Midbrain (tissue), 1 donor: ENCODE results near the gene HOXD10.
A peak's percentile ranks its signal among the peaks of the same experiment; 100 is the strongest.

Experiments
- DNase-seq: peaks from one replicate; lab custom pipeline; 2025; lab: John Stamatoyannopoulos, UW

The HOXD10 gene

DNA sequence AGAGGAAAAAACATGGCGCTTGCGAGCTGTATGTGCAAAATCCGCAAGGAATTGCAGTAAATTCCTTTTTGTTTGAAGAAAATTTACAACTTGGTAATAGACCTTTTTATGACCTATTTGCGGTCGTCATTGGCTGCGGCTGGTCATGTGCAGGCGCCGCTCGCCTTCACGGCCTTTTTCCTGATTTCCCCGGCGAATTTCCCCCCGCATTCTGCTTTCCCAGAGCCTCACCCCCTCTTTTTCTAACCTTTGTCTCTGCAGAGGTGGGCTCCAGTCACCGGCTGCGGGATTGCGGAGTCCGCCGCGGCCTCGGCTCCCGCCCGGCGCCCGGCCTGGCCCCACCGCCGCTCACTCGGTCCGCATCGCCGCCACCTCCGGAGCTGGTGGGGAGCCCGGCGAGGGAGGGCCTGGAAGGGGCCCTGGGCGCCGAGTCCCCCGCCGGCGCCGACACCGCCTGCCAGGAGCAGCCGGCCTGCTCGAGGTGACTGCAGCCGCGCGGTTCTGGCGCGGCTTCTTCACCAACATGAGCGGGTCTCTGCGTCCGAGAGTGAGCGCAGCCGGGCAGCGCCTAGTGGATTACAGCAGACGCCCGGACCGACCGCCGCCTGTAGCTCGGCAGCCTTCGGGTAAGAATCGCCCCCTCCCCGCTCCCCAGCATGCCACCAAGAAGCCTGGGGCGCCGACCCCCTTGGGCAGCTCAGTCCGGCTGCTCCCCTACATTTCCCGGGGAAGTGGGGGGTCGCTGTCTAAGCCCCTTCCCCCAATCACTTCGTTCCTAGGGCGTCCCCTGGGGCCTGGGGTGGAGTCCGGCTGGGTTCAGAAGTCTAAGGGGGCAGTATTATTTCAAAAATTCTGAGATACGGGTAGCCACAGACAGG lies 20.0 kb downstream of the HOXD10 start:
- DNase-seq, result no peak

DNA sequence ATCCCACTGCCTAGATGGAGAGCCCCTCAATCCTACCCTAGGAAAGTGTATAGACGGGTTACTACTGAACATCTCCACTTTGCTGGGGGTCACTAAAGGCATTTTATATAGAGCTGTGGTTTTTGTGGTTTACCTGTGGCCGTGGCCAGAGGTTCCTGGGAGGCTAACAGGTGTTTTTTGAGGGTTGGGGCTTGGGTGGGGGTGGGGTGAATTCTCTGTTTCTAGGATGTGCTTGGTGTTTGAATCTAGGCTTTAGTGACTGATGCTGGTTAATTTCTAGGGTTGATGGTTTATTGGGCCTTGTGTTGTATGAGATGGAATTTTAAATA lies 20.6 kb downstream of the HOXD10 start:
- DNase-seq, result no peak

DNA sequence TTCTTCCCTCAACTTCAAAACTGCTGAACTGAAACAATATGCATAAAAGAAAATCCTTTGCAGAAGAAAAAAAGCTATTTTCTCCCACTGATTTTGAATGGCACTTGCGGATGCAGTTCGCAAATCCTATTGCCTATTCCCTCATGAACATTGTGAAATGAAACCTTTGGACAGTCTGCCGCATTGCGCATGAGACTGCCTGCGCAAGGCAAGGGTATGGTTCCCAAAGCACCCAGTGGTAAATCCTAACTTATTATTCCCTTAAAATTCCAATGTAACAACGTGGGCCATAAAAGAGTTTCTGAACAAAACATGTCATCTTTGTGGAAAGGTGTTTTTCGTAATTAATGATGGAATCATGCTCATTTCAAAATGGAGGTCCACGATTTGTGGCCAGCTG lies 21.3 kb downstream of the HOXD10 start:
- no peak for DNase-seq

DNA sequence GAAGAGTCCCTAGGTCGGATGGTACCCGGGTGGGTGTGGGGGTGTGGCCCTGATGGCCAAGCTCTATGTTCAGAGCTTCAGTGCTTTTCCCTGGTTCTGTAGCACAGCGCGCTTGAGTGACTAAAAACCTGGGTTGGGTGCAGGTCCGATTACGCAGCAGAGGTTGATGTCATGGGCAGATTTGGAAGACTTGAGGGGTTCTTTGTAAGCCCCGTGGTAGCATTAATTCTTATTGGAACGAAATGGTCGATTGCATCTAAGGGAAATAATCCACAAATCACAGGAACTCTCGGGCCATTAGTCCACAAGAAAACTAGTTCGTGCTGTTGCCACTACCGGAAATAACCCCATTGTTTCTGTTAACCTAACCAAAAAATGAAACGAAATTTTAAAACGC lies 21.9 kb downstream of the HOXD10 start:
- DNase-seq, result no peak

DNA sequence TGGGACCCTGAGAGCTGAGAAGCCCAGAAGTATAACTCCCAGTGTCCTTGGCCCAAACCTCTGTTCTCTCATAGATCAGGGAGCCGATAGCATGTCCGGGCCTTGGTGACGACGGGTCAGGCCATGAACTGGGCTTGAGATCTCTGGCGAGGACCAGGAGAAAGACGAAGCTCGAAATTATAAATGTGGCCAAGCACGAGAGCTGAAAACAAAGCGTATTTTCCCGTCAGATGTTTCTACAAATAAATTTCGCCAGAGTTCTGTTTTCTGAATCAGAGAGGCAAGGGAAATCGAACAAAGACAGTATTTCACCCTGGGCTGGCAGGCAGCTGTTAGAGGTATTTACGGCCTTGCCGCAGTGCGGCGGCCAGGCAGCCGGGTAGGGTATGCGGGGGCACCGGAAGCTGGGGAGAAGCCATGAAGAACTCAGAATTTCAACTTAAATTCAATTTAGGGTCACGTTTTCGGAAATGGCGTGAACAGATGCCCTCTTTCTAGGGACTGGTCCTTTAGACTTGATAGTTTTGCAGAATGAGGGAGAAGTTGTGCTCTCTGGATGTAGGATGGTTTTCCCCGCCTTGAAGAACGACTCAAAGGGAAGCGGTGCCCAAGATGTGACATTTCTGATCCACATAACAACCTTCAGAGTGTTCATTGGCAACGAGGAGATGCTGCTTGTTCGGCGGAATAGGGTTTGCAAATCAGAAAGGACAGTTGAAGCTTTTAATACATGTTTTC lies 22.5 kb downstream of the HOXD10 start:
- DNase-seq, result no peak

DNA sequence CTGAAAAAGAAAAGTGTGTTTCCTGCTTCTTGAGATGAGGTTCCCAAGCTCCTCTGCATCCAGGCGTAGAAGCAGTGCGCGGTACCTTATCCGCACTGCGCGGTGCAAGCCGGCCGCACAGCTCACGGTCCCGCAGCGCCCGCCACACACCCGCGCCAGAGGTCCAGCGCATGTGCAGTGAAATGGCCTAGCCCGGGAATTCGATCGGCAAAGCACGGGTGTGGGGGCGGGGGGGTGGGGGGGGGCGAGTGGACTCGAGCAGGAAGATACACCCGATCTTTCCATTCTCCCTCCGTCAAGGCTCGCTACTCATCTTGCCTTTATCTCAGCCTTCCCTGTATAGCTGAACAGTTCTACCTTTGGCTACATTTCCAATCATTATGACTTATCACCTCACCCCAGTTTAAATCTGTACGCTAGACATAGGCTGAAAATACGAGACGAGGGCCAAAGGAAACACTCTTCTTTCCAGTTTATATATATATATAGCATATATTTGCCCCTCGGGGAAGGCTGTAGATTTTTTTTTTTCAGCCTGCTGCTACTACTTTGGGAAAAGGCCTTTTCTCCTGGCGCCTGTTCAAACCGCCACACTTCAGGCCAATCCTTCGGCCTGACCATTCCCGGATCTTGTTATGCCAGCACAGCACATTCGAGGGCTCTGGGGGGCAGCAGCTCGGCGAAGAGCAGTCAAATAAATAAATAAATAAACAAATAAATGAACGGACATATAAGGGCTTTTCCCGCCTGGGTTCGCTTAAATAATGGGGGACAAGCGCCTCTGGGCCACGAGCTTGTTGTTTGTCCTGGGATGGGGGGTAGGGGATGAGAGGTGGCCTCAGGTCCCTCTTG lies 23.3 kb downstream of the HOXD10 start:
- DNase-seq, result no peak

- DNase-seq, result peak; percentile 75
These were observed 24.1 kb downstream of the HOXD10 start for GRCh38 chr2:176140513-176141317.

- no peak for DNase-seq
These were observed 25.7 kb downstream of the HOXD10 start for GRCh38 chr2:176142281-176142680.

DNA sequence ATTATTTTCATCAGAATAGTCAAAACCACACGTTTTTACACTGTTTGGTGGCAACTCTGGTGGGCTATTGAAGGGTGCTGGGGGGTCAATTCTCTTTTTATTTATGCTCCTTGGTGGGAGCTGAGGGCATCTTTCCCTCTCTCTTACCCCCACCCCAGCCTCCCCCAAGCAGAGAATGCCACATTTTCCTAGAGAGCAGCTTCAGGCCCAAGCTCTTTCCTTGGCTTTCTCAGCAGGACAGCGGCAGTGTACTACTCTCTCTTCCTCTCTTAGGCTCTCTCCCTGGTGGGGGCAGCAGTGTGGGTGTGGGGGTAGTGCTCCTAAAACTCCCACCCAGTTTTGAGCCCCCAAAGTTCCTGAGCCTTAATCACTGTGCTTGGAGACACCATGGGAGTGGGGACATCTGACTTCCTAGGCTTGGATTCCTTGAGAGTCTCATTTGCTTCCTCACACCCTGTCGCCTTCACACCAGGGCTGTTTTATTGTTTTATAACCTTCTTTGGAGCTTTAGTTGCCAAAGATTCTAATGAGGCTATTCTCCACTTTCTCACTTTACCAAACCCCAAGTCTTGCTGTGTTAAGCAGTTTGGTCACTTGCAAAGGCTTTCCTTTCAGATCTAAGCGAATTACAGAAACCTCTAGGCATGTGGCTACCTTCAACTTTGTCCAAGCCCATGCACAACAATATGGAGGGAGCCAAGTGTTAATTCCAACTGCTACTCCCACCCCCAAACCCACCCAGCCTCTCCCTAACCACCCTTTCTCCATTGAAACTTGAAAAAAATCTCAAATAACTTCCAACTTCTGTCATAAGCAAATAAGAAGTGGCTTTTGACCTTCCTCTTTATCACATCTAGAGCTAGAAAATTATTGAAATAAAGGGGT lies 28.7 kb downstream of the HOXD10 start:
- DNase-seq, result no peak

DNA sequence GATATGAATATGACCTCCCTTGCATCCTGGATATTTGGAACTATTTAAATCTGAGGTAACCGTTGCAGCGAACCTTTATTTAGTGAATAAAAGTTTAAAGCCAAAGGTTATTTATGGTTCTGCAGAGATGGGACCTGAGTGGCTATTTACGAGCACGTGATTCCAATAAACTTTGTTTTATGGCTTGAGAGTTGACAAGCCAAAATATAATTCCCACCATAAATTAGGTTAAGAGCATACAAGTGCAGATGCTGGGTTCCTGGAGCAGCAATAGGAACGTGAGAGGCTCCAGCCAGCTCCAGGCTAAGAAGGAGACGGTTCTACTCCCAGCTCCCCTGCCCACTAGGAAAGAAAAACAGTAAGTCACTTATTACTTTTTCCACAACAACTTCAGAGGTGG lies 29.5 kb downstream of the HOXD10 start:
- DNase-seq, result no peak

DNA sequence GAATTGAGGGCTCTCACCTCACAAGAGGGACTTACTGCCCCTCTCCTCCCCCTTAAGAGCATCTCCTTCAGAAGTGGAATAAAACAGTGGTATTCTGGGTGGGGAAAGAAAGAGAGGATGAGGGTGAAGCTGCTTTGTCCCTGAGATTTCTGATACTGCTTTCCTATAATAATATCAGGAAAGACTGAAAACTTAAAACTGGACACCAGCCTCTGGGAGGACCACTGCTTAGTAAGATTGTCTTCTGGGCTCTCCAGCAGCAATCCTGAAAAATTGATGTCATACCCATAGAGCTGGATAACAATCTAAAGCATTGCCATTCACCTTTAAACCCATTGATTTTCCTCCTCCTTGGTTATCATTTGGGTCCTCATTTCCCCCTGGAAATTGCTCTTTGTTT lies 30.1 kb downstream of the HOXD10 start:
- no peak for DNase-seq

- no peak for DNase-seq
These were observed 30.7 kb downstream of the HOXD10 start for GRCh38 chr2:176147210-176147799.

DNA sequence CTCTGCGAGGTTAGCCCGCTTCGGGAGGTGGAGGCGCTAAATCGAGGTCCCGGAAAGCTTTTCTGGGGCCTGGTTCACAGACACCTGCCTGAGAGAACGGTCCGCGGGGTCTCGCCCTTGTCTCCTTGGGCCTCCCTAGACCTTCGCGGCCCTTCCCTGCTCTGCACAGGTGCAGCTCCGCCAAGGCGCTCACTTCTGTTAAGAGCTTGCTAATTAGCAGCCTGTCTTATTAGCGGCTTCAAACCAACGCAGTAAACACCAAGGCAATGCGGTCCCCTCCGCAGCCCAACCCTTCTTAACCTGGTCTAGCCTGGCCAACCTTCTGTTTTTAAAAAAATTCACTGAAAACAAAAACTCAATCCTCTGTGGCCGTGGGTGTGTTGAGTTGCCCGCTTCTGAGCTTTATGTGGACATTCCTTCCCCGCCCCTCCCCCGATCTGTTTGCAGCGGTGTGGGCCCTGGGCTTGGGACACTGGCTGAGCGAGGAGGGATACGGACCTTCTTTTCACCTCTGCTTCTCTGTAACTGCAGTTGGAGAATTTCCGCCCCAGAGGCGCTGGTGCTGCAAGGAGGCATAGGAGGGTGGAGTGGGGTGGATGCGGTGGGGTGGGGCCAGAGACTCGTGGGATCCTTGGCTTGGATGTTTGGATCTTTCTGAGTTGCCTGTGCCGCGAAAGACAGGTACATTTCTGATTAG lies 31.4 kb downstream of the HOXD10 start:
- no peak for DNase-seq

GRCh38 chr2:176148751-176149421 lies 32.3 kb downstream of the HOXD10 start:
- DNase-seq, result no peak

DNA sequence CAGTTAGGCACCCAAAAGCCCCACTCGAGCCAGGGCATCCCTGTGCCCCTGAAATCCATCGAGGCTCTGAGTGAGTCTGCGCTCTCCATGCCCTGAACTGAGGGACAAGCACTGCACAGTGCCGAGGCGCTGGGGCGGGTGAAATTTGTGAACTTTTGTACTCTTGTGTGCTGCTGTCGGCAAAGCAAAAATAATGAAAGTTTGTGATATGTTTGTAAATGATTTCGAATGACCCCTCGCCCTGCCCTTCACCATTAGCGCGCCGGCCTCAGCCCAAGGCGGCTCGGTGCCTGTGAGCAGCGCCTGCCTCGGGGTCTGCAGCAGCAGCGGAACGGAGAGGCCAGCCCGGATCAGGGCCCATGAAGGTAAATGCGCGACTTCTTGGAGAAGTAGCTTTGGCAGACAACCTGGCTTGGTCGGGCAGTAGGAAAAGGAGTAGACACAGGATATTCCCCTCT lies 32.9 kb downstream of the HOXD10 start:
- no peak for DNase-seq

GRCh38 chr2:176149939-176150583 lies 33.5 kb downstream of the HOXD10 start:
- DNase-seq, result no peak

DNA sequence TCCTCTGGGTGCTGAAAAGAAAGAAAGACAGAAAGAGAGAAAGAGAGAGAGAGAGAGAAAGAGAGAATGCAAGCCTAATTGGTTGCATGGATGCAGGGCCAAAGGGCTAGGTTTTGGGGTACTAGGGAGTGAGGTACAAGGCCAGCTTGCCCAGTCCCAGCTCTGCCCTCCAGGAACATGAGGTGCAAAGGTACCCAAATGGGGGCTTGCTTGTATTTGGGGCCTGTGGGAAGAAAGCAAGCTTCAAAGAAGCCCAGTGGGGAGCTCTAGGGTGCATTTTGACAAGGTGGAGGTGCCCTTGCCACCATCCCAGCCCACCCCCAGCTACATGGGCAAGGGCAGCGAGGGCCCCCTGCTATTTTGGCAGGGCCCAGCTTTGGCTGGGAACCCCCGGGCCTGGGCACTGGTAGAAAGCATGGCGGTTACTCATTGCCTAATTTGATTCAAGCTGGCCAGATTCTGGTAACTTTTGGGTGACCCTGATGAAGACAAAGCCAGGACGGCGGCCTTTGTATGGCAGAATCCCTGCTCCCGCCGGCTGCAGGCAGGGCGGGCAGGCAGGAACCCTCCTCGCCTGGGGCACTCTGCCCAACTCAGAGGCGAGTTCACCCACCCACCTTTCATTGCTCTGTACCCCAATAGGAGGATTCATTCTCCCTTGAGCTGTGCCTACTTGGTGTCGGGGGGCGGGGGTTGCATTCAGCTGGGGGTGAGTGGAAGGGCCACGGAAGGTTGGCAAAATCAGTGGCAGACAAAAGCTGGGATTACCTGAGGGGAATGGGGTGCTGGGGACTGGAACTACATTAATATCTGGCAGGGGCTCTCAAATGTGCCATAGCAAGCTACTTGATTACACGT lies 34.2 kb downstream of the HOXD10 start:
- no peak for DNase-seq
